LNCaP clone FGC (cell line): Measurements from ENCODE around the gene ADAD2.

Experiments
- DNase-seq: peaks from one replicate; pipeline ENCODE4 v3.0.0-alpha.2; 2011; ENCODE audit warnings: low read depth
- H3K4me3 ChIP-seq: 2 replicates; pipeline ENCODE4 v1.5.1; 2011; ENCODE audit warnings: mild to moderate bottlenecking, low read depth, low read length, control low read depth
- CTCF ChIP-seq: IDR thresholded peaks from 2 replicates; pipeline ENCODE4 v1.5.1; 2012; ENCODE audit warnings: mild to moderate bottlenecking; ENCODE audit not compliant: control insufficient read depth, insufficient read depth; ENCODE audit errors: extremely low read depth

Gene ADAD2

GRCh38 chr16:84176192-84177053 lies 14.5 kb upstream of the ADAD2 start:
- TF ChIP-seq CTCF: no peak
- no peak overlapping the region for H3K4me3 ChIP-seq

GRCh38 chr16:84177741-84178073 lies 13.2 kb upstream of the ADAD2 start:
- no peak overlapping the region for H3K4me3 ChIP-seq
- DNase-seq: no peak
- no peak for TF ChIP-seq CTCF

More at GRCh38 chr16:84176192-84177053, 14.5 kb upstream of the ADAD2 start:
- DNase-seq: no peak

GRCh38 chr16:84178146-84178765 lies 12.7 kb upstream of the ADAD2 start:
- no peak for TF ChIP-seq CTCF
- H3K4me3 ChIP-seq: no peak overlapping the region
- DNase-seq: no peak

GRCh38 chr16:84178892-84179611 lies 11.9 kb upstream of the ADAD2 start:
- TF ChIP-seq CTCF: no peak
- DNase-seq: no peak
- H3K4me3 ChIP-seq: no peak overlapping the region

- TF ChIP-seq CTCF: no peak
- no peak overlapping the region for H3K4me3 ChIP-seq
- DNase-seq: no peak
Observed at GRCh38 chr16:84179612-84180320, 11.2 kb upstream of the ADAD2 start.

DNA sequence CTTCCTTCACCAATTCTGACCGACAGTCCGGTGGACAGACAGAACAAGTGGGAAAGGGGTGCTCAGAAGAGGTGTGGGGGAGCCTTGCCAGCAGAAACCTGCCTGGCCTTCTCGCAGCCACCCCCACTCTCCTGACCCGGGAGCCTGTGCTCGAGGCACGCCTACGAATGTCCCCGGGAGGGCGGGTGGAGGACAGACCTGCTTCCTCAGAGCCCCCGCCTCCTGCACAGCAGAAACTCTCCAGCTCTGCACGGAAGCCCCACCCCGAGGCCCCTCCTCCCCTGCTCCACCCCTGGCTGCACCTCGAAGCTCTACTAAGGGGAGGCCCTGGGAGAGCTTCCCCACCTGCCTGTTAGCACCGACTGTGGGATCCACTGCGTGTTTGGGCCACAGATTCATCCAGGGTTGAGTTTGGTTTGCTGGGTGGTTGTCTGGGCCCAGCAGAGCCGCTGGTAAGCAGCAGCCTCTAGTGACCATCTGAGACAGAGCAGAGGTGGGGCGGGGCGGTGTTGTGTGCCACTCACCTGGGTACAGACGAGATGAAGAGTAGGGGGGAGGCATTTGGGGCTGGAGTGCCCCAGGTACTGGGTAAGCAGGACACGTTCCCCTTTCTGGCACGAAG lies 10.3 kb upstream of the ADAD2 start:
- TF ChIP-seq CTCF: no peak
- no peak for DNase-seq
- no peak overlapping the region for H3K4me3 ChIP-seq
